Endothelial cell (in vitro differentiated cells): ENCODE results near the gene ALS2. TPM values are rescaled to one million over a fixed set of nuclear protein-coding genes. Genes with fewer than 3 reads are reported as not detected.
"Not testable (repeated sequence)": the region's sequence is repeated elsewhere in the genome, so short reads cannot be mapped to it uniquely, and the experiment has no call there.

Source experiments
- DNase-seq: peaks from one replicate; pipeline ENCODE4 v3.0.0; 2021; ENCODE audit warnings: low spot score
- H3K27ac Mint-ChIP-seq: one replicate; pipeline ENCODE4 v1.8.0; 2021; ENCODE audit warnings: mixed read lengths, inconsistent platforms; ENCODE audit not compliant: unreplicated experiment
- H3K27me3 Mint-ChIP-seq: one replicate; pipeline ENCODE4 v1.8.0; 2021; ENCODE audit warnings: mild to moderate bottlenecking, moderate library complexity, mixed read lengths, inconsistent platforms; ENCODE audit not compliant: unreplicated experiment
- H3K36me3 Mint-ChIP-seq: one replicate; pipeline ENCODE4 v1.8.0; 2021; ENCODE audit warnings: mild to moderate bottlenecking, low read depth, mixed read lengths, inconsistent platforms; ENCODE audit not compliant: unreplicated experiment
- H3K4me1 Mint-ChIP-seq: one replicate; pipeline ENCODE4 v1.8.0; 2021; ENCODE audit warnings: mild to moderate bottlenecking, mixed read lengths, inconsistent platforms; ENCODE audit not compliant: unreplicated experiment
- H3K4me3 Mint-ChIP-seq: one replicate; pipeline ENCODE4 v1.8.0; 2021; ENCODE audit warnings: mild to moderate bottlenecking, mixed read lengths, inconsistent platforms; ENCODE audit not compliant: unreplicated experiment
- H3K9me3 Mint-ChIP-seq: one replicate; pipeline ENCODE4 v1.8.0; 2021; ENCODE audit warnings: mixed read lengths, inconsistent platforms; ENCODE audit not compliant: unreplicated experiment
- CTCF ChIP-seq: fragments of 200-600 bp; sonication (generic); IDR thresholded peaks from one replicate; pipeline ENCODE4 v1.5.0; 2021; ENCODE audit warnings: antibody characterized with exemption; ENCODE audit not compliant: unreplicated experiment
- total RNA-seq: library from RNA; stranded (reverse); fragmentation: NEBNext Ultra II Directional; extraction: Animal tissue kit (Norgen Biotek cat#: 25700); gene quantifications from one replicate; pipeline ENCODE4 v1.2.1, GENCODE V29; 2021; ENCODE audit not compliant: unreplicated experiment

Gene ALS2
- total RNA-seq, 1 donor from 2014 or later = 43.1 TPM

GRCh38 chr2:201808027-201808426 is 27.3 kb upstream of the ALS2 start:
- Mint-ChIP-seq H3K36me3 (no peaks in the 10 kb centered on the region), H3K4me3 (no peak overlapping the region), H3K27me3 (no peaks in the 10 kb centered on the region), H3K4me1 (no peaks in the 10 kb centered on the region), H3K9me3 (no peaks in the 10 kb centered on the region), H3K27ac (no peak overlapping the region)
- DNase-seq = no peak
- no peak for TF ChIP-seq CTCF

GRCh38 chr2:201807452-201807999 is 26.8 kb upstream of the ALS2 start:
- H3K4me1 Mint-ChIP-seq = no peaks in the 10 kb centered on the region
- H3K4me3 Mint-ChIP-seq = no peak overlapping the region
- no peaks in the 10 kb centered on the region for H3K27me3 Mint-ChIP-seq
- H3K9me3 Mint-ChIP-seq = no peaks in the 10 kb centered on the region
- H3K36me3 Mint-ChIP-seq = no peaks in the 10 kb centered on the region
- TF ChIP-seq CTCF = no peak
- no peak overlapping the region for H3K27ac Mint-ChIP-seq
- no peak for DNase-seq

GRCh38 chr2:201806442-201807170 is 25.9 kb upstream of the ALS2 start, which contains the start of gene CDK15:
CDK15 (plus strand) TSS chr2:201806537; CDS start chr2:201806665, 128 bp downstream.
- H3K4me1 Mint-ChIP-seq = no peaks in the 10 kb centered on the region
- H3K36me3 Mint-ChIP-seq = no peaks in the 10 kb centered on the region
- no peaks in the 10 kb centered on the region for H3K9me3 Mint-ChIP-seq
- no peak for TF ChIP-seq CTCF
- no peak for DNase-seq
- no peak within 1 kb of the TSS for H3K4me3 Mint-ChIP-seq
- H3K27me3 Mint-ChIP-seq = no peaks in the 10 kb centered on the region
- H3K27ac Mint-ChIP-seq = no peak within 1 kb of the TSS

- H3K36me3 Mint-ChIP-seq, H3K27me3 Mint-ChIP-seq, H3K4me3 Mint-ChIP-seq, H3K27ac Mint-ChIP-seq, DNase-seq, H3K9me3 Mint-ChIP-seq, H3K4me1 Mint-ChIP-seq: not testable (repeated sequence)
These were observed 18.2 kb upstream of the ALS2 start for GRCh38 chr2:201798914-201799285.

- peaks cover 9% of the 10 kb centered on the region for H3K4me1 Mint-ChIP-seq
- DNase-seq = no peak
- TF ChIP-seq CTCF = no peak
- no peaks in the 10 kb centered on the region for H3K36me3 Mint-ChIP-seq
- H3K4me3 Mint-ChIP-seq = no peak overlapping the region
- no peaks in the 10 kb centered on the region for H3K9me3 Mint-ChIP-seq
- H3K27me3 Mint-ChIP-seq = no peaks in the 10 kb centered on the region
- H3K27ac Mint-ChIP-seq = no peak overlapping the region
These were observed 17.6 kb upstream of the ALS2 start for GRCh38 chr2:201798252-201798913.
